Measurements from ENCODE around the gene KCNB1.
A peak's percentile ranks its signal among the peaks of the same experiment; 100 is the strongest.

GRCh38 chr20:49447946-49448809 lies 34.3 kb downstream of the KCNB1 start:
- TF ChIP-seq, protein P1, sequence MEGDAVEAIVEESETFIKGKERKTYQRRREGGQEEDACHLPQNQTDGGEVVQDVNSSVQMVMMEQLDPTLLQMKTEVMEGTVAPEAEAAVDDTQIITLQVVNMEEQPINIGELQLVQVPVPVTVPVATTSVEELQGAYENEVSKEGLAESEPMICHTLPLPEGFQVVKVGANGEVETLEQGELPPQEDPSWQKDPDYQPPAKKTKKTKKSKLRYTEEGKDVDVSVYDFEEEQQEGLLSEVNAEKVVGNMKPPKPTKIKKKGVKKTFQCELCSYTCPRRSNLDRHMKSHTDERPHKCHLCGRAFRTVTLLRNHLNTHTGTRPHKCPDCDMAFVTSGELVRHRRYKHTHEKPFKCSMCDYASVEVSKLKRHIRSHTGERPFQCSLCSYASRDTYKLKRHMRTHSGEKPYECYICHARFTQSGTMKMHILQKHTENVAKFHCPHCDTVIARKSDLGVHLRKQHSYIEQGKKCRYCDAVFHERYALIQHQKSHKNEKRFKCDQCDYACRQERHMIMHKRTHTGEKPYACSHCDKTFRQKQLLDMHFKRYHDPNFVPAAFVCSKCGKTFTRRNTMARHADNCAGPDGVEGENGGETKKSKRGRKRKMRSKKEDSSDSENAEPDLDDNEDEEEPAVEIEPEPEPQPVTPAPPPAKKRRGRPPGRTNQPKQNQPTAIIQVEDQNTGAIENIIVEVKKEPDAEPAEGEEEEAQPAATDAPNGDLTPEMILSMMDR (IDR thresholded peaks at IDR 0.05), result no peak
- peak in 1 of 2 donors; percentile 60 for TF ChIP-seq EP300 (IDR thresholded peaks at IDR 0.05)

All from tibial nerve (tissue), 4 donors.